Keratinocyte (primary cell): Measurements from ENCODE around the gene TMIGD2. TPM values are rescaled to one million over a fixed set of nuclear protein-coding genes. Genes with fewer than 3 reads are reported as not detected.

Experiments used
- DNase-seq: peaks from one replicate; pipeline ENCODE4 v3.0.0-alpha.2; 2011; ENCODE audit warnings: low read depth, missing footprints, low spot score
- FAIRE-seq: peaks from 2 replicates; lab custom pipeline; 2011; peaks lifted over from hg19 to GRCh38; lab: Jason Lieb, UNC
- H2AFZ ChIP-seq: 2 replicates; pipeline ENCODE4 v1.6.0; 2012; ENCODE audit warnings: low read length, control low read depth, inconsistent platforms; ENCODE audit not compliant: control insufficient read depth
- H3K27ac ChIP-seq: 2 replicates; pipeline ENCODE4 v1.5.1; 2011; ENCODE audit warnings: low read length; ENCODE audit not compliant: control insufficient read depth, insufficient read depth
- H3K27me3 ChIP-seq: 3 replicates; pipeline ENCODE4 v1.6.0; 2011; ENCODE audit warnings: low read length; ENCODE audit not compliant: control insufficient read depth, insufficient read depth; ENCODE audit errors: extremely low read depth
- H3K36me3 ChIP-seq, 2 experiments: 2 replicates in 1 of 2; 3 replicates in 1 of 2; pipeline ENCODE4 v1.5.1; 2011; ENCODE audit warnings: low read length in 2 of 2, mild to moderate bottlenecking in 1 of 2; ENCODE audit not compliant: control insufficient read depth in 2 of 2, insufficient read depth in 2 of 2; ENCODE audit errors: extremely low read depth in 1 of 2
- H3K4me1 ChIP-seq: 3 replicates; pipeline ENCODE4 v1.5.1; 2011; ENCODE audit warnings: low read length; ENCODE audit not compliant: control insufficient read depth, insufficient read depth; ENCODE audit errors: extremely low read depth
- H3K4me2 ChIP-seq: 3 replicates; pipeline ENCODE4 v1.6.0; 2011; ENCODE audit warnings: low read depth, low read length; ENCODE audit not compliant: control insufficient read depth, insufficient read depth; ENCODE audit errors: extremely low read depth
- H3K4me3 ChIP-seq, 3 experiments: fragments of 200-600 bp in 1 of 3; sonication (generic) in 1 of 3; 2 replicates in 2 of 3; 3 replicates in 1 of 3; pipeline ENCODE4 v1.5.1; 2011 to 2016; ENCODE audit warnings: low read length in 3 of 3, mild to moderate bottlenecking in 3 of 3, control low read depth in 2 of 3, inconsistent platforms in 1 of 3, low read depth in 1 of 3, mixed read lengths in 1 of 3, mixed run types in 1 of 3, moderate library complexity in 1 of 3; ENCODE audit not compliant: control insufficient read depth in 2 of 3, insufficient read depth in 2 of 3; ENCODE audit errors: extremely low read depth in 1 of 3
- H3K79me2 ChIP-seq: 2 replicates; pipeline ENCODE4 v1.6.0; 2012; ENCODE audit warnings: low read length; ENCODE audit not compliant: control insufficient read depth, insufficient read depth
- H3K9ac ChIP-seq: 3 replicates; pipeline ENCODE4 v1.6.0; 2011; ENCODE audit warnings: low read length; ENCODE audit not compliant: control insufficient read depth, insufficient read depth; ENCODE audit errors: extremely low read depth
- H3K9me1 ChIP-seq: 3 replicates; pipeline ENCODE4 v1.6.0; 2011; ENCODE audit warnings: low read length; ENCODE audit not compliant: control insufficient read depth, insufficient read depth; ENCODE audit errors: extremely low read depth
- H3K9me3 ChIP-seq: 2 replicates; pipeline ENCODE4 v1.5.1; 2012; ENCODE audit warnings: low read depth, low read length; ENCODE audit not compliant: control insufficient read depth
- H4K20me1 ChIP-seq: 3 replicates; pipeline ENCODE4 v1.6.0; 2011; ENCODE audit warnings: low read length; ENCODE audit not compliant: control insufficient read depth, insufficient read depth; ENCODE audit errors: extremely low read depth
- EZH2 ChIP-seq: IDR thresholded peaks from one replicate; pipeline ENCODE4 v1.6.1; 2012; ENCODE audit warnings: inconsistent platforms, mild to moderate bottlenecking, low read length, moderate library complexity
- dilution Hi-C: fragments of 300-500 bp; cut with MboI; formaldehyde crosslinking; loops from one replicate; pipeline ENCODE4 v1.7.0; 2020; ENCODE audit warnings: low sequenced_read_pairs; ENCODE audit not compliant: extremely low pct_ligation_motif_present
- polyA plus RNA-seq, 5 experiments: library from polyadenylated mRNA; depleted of rRNA in 3 of 5; stranded (reverse) in 3 of 5; stranded (forward) in 1 of 5; unstranded in 1 of 5; fragments of >200 nt; gene quantifications; 1 replicate in 1 of 5; 2 replicates in 3 of 5; 3 replicates in 1 of 5; pipeline versions ENCODE4 v1.2.1 to v1.2.3, GENCODE V29; 2011 to 2012; ENCODE audit warnings: missing spikeins in 2 of 5, low read depth in 1 of 5, low replicate concordance in 1 of 5
- TF ChIP-seq, protein P1 (sequence below), 3 experiments: IDR thresholded peaks in 1 of 3; conservative IDR thresholded peaks in 1 of 3; optimal IDR thresholded peaks in 1 of 3; 2 replicates in 2 of 3; 3 replicates in 1 of 3; pipeline versions ENCODE3 to v1.5.1; 2011; ENCODE audit warnings: low read length in 3 of 3, mild to moderate bottlenecking in 3 of 3, moderate library complexity in 2 of 3, control low read depth in 1 of 3, inconsistent platforms in 1 of 3; ENCODE audit not compliant: insufficient read depth in 2 of 3; ENCODE audit errors: extremely low read depth in 1 of 3

The TMIGD2 gene
- polyA plus RNA-seq, 1 donor (not counting 4 experiments of a cell fraction or from before 2014, with no cell fraction given): not detected

DNA sequence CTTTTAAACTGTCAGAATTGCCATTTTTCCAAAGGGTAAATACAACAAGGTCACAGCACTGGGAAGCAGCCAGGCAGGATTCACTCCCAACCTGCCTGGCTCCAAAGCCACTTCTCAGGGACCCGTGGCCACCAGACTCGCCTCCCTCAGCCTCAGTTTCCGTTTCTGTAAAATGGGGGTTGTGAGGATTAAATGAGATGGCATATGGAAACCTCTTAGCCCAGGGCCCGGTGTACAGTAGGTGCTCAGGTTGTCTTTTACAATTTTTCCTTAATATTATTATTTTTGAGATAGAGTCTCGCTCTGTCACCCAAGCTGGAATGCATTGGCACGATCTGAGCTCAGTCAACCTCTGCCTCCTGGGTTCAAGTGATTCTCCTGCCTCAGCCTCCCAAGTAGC lies 45.2 kb downstream of the TMIGD2 start:
- Histone ChIP-seq H4K20me1 (no peaks in the 10 kb centered on the region), H2AFZ (no peak overlapping the region), H3K4me2 (no peak overlapping the region), H3K79me2 (no peaks in the 10 kb centered on the region), H3K36me3 (peaks cover 25 to 36% of the 10 kb centered on the region in 2 experiments), H3K4me3 (no peak overlapping the region), H3K9me3 (peaks cover 7% of the 10 kb centered on the region), H3K4me1 (no peaks in the 10 kb centered on the region), H3K27me3 (no peaks in the 10 kb centered on the region), H3K9me1 (no peaks in the 10 kb centered on the region), H3K9ac (no peak overlapping the region), H3K27ac (no peak overlapping the region)
- dilution Hi-C loops: no loop called here
- no peak for DNase-seq
- TF ChIP-seq EZH2: no peak
- TF ChIP-seq, protein P1, sequence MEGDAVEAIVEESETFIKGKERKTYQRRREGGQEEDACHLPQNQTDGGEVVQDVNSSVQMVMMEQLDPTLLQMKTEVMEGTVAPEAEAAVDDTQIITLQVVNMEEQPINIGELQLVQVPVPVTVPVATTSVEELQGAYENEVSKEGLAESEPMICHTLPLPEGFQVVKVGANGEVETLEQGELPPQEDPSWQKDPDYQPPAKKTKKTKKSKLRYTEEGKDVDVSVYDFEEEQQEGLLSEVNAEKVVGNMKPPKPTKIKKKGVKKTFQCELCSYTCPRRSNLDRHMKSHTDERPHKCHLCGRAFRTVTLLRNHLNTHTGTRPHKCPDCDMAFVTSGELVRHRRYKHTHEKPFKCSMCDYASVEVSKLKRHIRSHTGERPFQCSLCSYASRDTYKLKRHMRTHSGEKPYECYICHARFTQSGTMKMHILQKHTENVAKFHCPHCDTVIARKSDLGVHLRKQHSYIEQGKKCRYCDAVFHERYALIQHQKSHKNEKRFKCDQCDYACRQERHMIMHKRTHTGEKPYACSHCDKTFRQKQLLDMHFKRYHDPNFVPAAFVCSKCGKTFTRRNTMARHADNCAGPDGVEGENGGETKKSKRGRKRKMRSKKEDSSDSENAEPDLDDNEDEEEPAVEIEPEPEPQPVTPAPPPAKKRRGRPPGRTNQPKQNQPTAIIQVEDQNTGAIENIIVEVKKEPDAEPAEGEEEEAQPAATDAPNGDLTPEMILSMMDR (optimal IDR thresholded peaks at IDR 0.05 in 1 of 3, IDR thresholded peaks at IDR 0.05 in 1 of 3, conservative IDR thresholded peaks at IDR 0.05 in 1 of 3; ENCODE audit: extremely low read depth in 1 of 3, insufficient read depth in 2 of 3, low read length in 3 of 3): no peak
- FAIRE-seq: no peak

DNA sequence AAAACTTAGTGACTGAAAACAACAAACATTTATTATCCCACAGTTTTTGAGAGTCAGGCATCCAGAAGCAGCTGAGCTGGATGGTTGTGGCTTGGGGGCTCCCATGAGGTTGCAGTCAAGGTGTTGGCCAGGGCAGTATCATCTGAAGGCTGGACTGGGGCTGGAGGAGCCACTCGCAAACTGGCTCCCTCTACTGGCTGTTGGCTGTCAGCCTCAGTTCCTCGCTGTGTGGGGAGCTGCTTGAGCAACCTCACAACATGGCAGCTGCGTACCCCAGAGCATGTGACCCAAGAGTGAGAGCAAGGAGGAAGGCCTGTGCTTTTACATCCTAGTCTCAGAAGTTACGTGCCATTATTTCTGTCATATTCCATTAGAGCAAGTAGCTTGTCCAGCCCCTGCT lies 45.6 kb downstream of the TMIGD2 start:
- no peak overlapping the region for H3K4me2 ChIP-seq
- no peak for DNase-seq
- dilution Hi-C loops: no loop called here
- no peak overlapping the region for H3K9ac ChIP-seq
- H3K4me1 ChIP-seq: no peaks in the 10 kb centered on the region
- no peaks in the 10 kb centered on the region for H3K79me2 ChIP-seq
- no peak for TF ChIP-seq EZH2
- TF ChIP-seq, protein P1 (optimal IDR thresholded peaks at IDR 0.05 in 1 of 3, IDR thresholded peaks at IDR 0.05 in 1 of 3, conservative IDR thresholded peaks at IDR 0.05 in 1 of 3; ENCODE audit: extremely low read depth in 1 of 3, insufficient read depth in 2 of 3, low read length in 3 of 3): peak in 2 of 3 experiments; percentile 26 to 30
- H2AFZ ChIP-seq: no peak overlapping the region
- no peak overlapping the region for H3K27ac ChIP-seq
- peaks cover 7% of the 10 kb centered on the region for H3K9me3 ChIP-seq
- no peaks in the 10 kb centered on the region for H3K9me1 ChIP-seq
- H3K27me3 ChIP-seq: no peaks in the 10 kb centered on the region
- peaks cover 25 to 35% of the 10 kb centered on the region in 2 experiments for H3K36me3 ChIP-seq
- no peak for FAIRE-seq
- H3K4me3 ChIP-seq: no peak overlapping the region
- H4K20me1 ChIP-seq: no peaks in the 10 kb centered on the region
